H1 (cell line): Measurements from ENCODE around the gene HIVEP2. TPM values are rescaled to one million over a fixed set of nuclear protein-coding genes. Genes with fewer than 3 reads are reported as not detected.

Experiments
- CTCF ChIA-PET: fragments of 300-600 bp; sonication (Branson Sonifier 250); formaldehyde crosslinking; loops from one replicate; lab custom pipeline; 2021; ENCODE audit not compliant: partially characterized antibody; lab: Charles Lee
- POLR2A ChIA-PET: fragments of 300-600 bp; sonication (Branson Sonifier 250); formaldehyde crosslinking; loops from one replicate; lab custom pipeline; 2021; ENCODE audit warnings: inconsistent platforms; ENCODE audit not compliant: partially characterized antibody; lab: Charles Lee
- DNase-seq, 2 experiments: peaks; one replicate each; pipeline versions ENCODE4 v3.0.0 to v3.0.0-alpha.2; 2010 to 2022; ENCODE audit warnings: low spot score in 2 of 2, low read depth in 1 of 2, mixed read lengths in 1 of 2
- FAIRE-seq: peaks from 2 replicates; lab custom pipeline; 2011; peaks lifted over from hg19 to GRCh38; lab: Jason Lieb, UNC
- H2AFZ ChIP-seq: 2 replicates; pipeline ENCODE4 v1.8.1; 2012; ENCODE audit warnings: low read length, inconsistent platforms
- H2AK5ac ChIP-seq: 2 replicates; pipeline ENCODE4 v1.6.1; 2013; ENCODE audit warnings: low read depth, low read length
- H2BK120ac ChIP-seq: replicated peaks from 2 replicates; pipeline ENCODE3; 2013; ENCODE audit warnings: low read depth, low read length, inconsistent platforms
- H2BK12ac ChIP-seq: 2 replicates; pipeline ENCODE4 v1.6.1; 2013; ENCODE audit warnings: low read depth, low read length
- H2BK15ac ChIP-seq: 2 replicates; pipeline ENCODE4 v1.6.1; 2013; ENCODE audit warnings: low read length
- H2BK20ac ChIP-seq: 2 replicates; pipeline ENCODE4 v1.6.1; 2013; ENCODE audit warnings: low read length
- H2BK5ac ChIP-seq: 2 replicates; pipeline ENCODE4 v1.6.1; 2013; ENCODE audit warnings: low read depth, low read length
- H3K14ac ChIP-seq: 2 replicates; pipeline ENCODE4 v1.6.1; 2013; ENCODE audit warnings: inconsistent platforms; ENCODE audit not compliant: insufficient read length
- H3K18ac ChIP-seq: 2 replicates; pipeline ENCODE4 v1.6.1; 2013; ENCODE audit warnings: low read length; ENCODE audit errors: extremely low read depth
- H3K23ac ChIP-seq: 2 replicates; pipeline ENCODE4 v1.6.1; 2013; ENCODE audit warnings: inconsistent platforms; ENCODE audit not compliant: insufficient read length
- H3K23me2 ChIP-seq: 2 replicates; pipeline ENCODE4 v1.6.1; 2013; ENCODE audit warnings: low read depth, low read length
- H3K27ac ChIP-seq: 2 replicates; pipeline ENCODE4 v1.6.1; 2011; ENCODE audit warnings: low read depth, low read length, inconsistent platforms
- H3K27me3 ChIP-seq, 4 experiments: replicated peaks in 1 of 4; 1 replicate in 1 of 4; 2 replicates in 3 of 4; pipeline versions ENCODE4 v1.6.1 to v1.8.1; 2011 to 2013; ENCODE audit warnings: low read length in 3 of 4, mild to moderate bottlenecking in 3 of 4, inconsistent platforms in 2 of 4, mixed read lengths in 2 of 4, moderate library complexity in 1 of 4; ENCODE audit not compliant: control insufficient read depth in 3 of 4, insufficient read depth in 3 of 4; ENCODE audit errors: extremely low read depth in 1 of 4
- H3K36me3 ChIP-seq, 4 experiments: 2 replicates each; pipeline versions ENCODE4 v1.6.1 to v1.8.1; 2011 to 2013; ENCODE audit warnings: mild to moderate bottlenecking in 4 of 4, low read length in 3 of 4, moderate library complexity in 2 of 4, control low read depth in 1 of 4, inconsistent platforms in 1 of 4; ENCODE audit not compliant: insufficient read depth in 4 of 4, control insufficient read depth in 2 of 4
- H3K4ac ChIP-seq: replicated peaks from 2 replicates; pipeline ENCODE3; 2013; ENCODE audit warnings: low read length, low read depth, mixed read lengths, inconsistent platforms; ENCODE audit not compliant: insufficient read length
- H3K4me1 ChIP-seq, 4 experiments: replicated peaks in 1 of 4; 1 replicate in 1 of 4; 2 replicates in 3 of 4; pipeline versions ENCODE4 v1.6.1 to v1.8.1; 2011 to 2013; ENCODE audit warnings: low read length in 3 of 4, inconsistent platforms in 2 of 4, mixed read lengths in 1 of 4; ENCODE audit not compliant: insufficient read depth in 4 of 4, control insufficient read depth in 3 of 4
- H3K4me2 ChIP-seq, 2 experiments: 2 replicates each; pipeline versions ENCODE4 v1.6.1 to v1.8.1; 2011 to 2013; ENCODE audit warnings: low read depth in 2 of 2, low read length in 2 of 2, control low read depth in 1 of 2, inconsistent platforms in 1 of 2, mild to moderate bottlenecking in 1 of 2; ENCODE audit not compliant: insufficient read depth in 1 of 2
- H3K4me3 ChIP-seq, 4 experiments: fragments of 200-600, 300-600 bp in 1 of 4; sonication (generic), shearing (Covaris generic), sonication (Bioruptor Twin) in 1 of 4; 2 replicates each; pipeline versions ENCODE4 v1.5.1 to v1.8.1; 2011 to 2016; ENCODE audit warnings: low read length in 4 of 4, low read depth in 3 of 4, control low read depth in 2 of 4, inconsistent platforms in 2 of 4, mild to moderate bottlenecking in 2 of 4, mixed read lengths in 1 of 4, moderate library complexity in 1 of 4; ENCODE audit not compliant: insufficient read depth in 2 of 4; ENCODE audit errors: extremely low read depth in 1 of 4
- H3K56ac ChIP-seq: replicated peaks from 2 replicates; pipeline ENCODE3; 2013; ENCODE audit warnings: low read depth, mild to moderate bottlenecking, mixed read lengths, low read length, inconsistent platforms; ENCODE audit not compliant: insufficient read length
- H3K79me1 ChIP-seq: 2 replicates; pipeline ENCODE4 v1.6.1; 2013; ENCODE audit warnings: low read depth, low read length, control low read depth
- H3K79me2 ChIP-seq, 2 experiments: 2 replicates each; pipeline versions ENCODE4 v1.6.1 to v1.8.1; 2012 to 2013; ENCODE audit warnings: low read length in 2 of 2, mild to moderate bottlenecking in 2 of 2, inconsistent platforms in 1 of 2; ENCODE audit not compliant: insufficient read depth in 2 of 2, control insufficient read depth in 1 of 2
- H3K9ac ChIP-seq, 4 experiments: replicated peaks in 1 of 4; 1 replicate in 1 of 4; 2 replicates in 3 of 4; pipeline versions ENCODE4 v1.6.1 to v1.8.1; 2011 to 2013; ENCODE audit warnings: low read depth in 3 of 4, low read length in 3 of 4, control low read depth in 2 of 4, mild to moderate bottlenecking in 2 of 4, moderate library complexity in 2 of 4, inconsistent platforms in 1 of 4; ENCODE audit errors: extremely low read depth in 1 of 4
- H3K9me3 ChIP-seq, 2 experiments: 2 replicates each; pipeline versions ENCODE4 v1.6.1 to v1.8.1; 2012 to 2013; ENCODE audit warnings: mild to moderate bottlenecking in 2 of 2, moderate library complexity in 2 of 2, control low read depth in 1 of 2, inconsistent platforms in 1 of 2, low read depth in 1 of 2, low read length in 1 of 2, mixed read lengths in 1 of 2; ENCODE audit not compliant: insufficient read depth in 2 of 2
- H4K20me1 ChIP-seq, 2 experiments: replicated peaks in 1 of 2; 2 replicates each; pipeline versions ENCODE3 to v1.8.1; 2011 to 2013; ENCODE audit warnings: inconsistent platforms in 2 of 2, low read length in 2 of 2, mild to moderate bottlenecking in 1 of 2; ENCODE audit not compliant: insufficient read depth in 2 of 2, control insufficient read depth in 1 of 2
- H4K5ac ChIP-seq: 2 replicates; pipeline ENCODE4 v1.6.1; 2013; ENCODE audit warnings: low read length, low read depth, mixed read lengths, inconsistent platforms; ENCODE audit not compliant: insufficient read length
- H4K8ac ChIP-seq: 2 replicates; pipeline ENCODE4 v1.8.0; 2013; ENCODE audit warnings: mild to moderate bottlenecking, moderate library complexity, low read length, inconsistent platforms; ENCODE audit not compliant: insufficient read depth; ENCODE audit errors: extremely low read depth
- H4K91ac ChIP-seq: replicated peaks from 2 replicates; pipeline ENCODE3; 2013; ENCODE audit warnings: low read length, mixed read lengths, inconsistent platforms; ENCODE audit not compliant: insufficient read length
- ATF2 ChIP-seq: IDR thresholded peaks from 2 replicates; pipeline ENCODE4 v1.6.1; 2012; ENCODE audit warnings: low read length, inconsistent platforms
- FOSL1 ChIP-seq: IDR thresholded peaks from 2 replicates; pipeline ENCODE4 v1.6.1; 2011; ENCODE audit warnings: mild to moderate bottlenecking, low read depth, low read length, moderate library complexity; ENCODE audit not compliant: insufficient read depth
- JUN ChIP-seq: IDR thresholded peaks from 2 replicates; pipeline ENCODE4 v1.6.1; 2011; ENCODE audit warnings: low read depth, mild to moderate bottlenecking, improper control_type of control experiment, low read length
- JUND ChIP-seq: IDR thresholded peaks from 2 replicates; pipeline ENCODE4 v1.6.1; 2011; ENCODE audit warnings: mild to moderate bottlenecking, improper control_type of control experiment, low read length
- RNF2 ChIP-seq: fragments of 200-900, 300-1000 bp; sonication (generic); IDR thresholded peaks from 2 replicates; pipeline ENCODE4 v1.7.1; 2016; ENCODE audit warnings: borderline replicate concordance, low read depth, mild to moderate bottlenecking, antibody characterized with exemption, low read length; ENCODE audit not compliant: poor library complexity, severe bottlenecking; ENCODE audit errors: missing control alignments
- SIX5 ChIP-seq: IDR thresholded peaks from 2 replicates; pipeline ENCODE4 v1.6.1; 2011; ENCODE audit warnings: mild to moderate bottlenecking, low read depth, low read length
- TBP ChIP-seq: IDR thresholded peaks from 2 replicates; pipeline ENCODE4 v1.6.1; 2011; ENCODE audit warnings: low read depth, low read length, improper control_type of control experiment
- ZNF274 ChIP-seq: IDR thresholded peaks from 2 replicates; pipeline ENCODE4 v1.7.0; 2012; ENCODE audit warnings: low read length, borderline replicate concordance; ENCODE audit errors: extremely low read depth
- WGBS, 2 experiments: shearing (Covaris generic) in 1 of 2; methylation state at CpG; one replicate each; pipeline versions ENCODE4 v1.1.6 to v1.1.7; 2013 to 2015; ENCODE audit warnings: low lambda C conversion rate in 2 of 2, mixed read lengths in 2 of 2, inconsistent platforms in 1 of 2, low coverage in 1 of 2, missing lambda C conversion rate in 1 of 2; ENCODE audit not compliant: insufficient replicate concordance in 2 of 2, insufficient coverage in 1 of 2, insufficient read length in 1 of 2; ENCODE audit errors: extremely low coverage in 1 of 2, missing lambda C conversion rate in 1 of 2; 5-methylcytosine and 5-hydroxymethylcytosine counted together
- polyA plus RNA-seq, 7 experiments: library from polyadenylated mRNA; depleted of rRNA in 3 of 7; stranded (reverse) in 5 of 7; unstranded in 2 of 7; fragments of >200 nt in 5 of 7; fragments of 200-250 nt in 2 of 7; gene quantifications; 1 replicate in 5 of 7; 2 replicates in 1 of 7; 4 replicates in 1 of 7; pipeline versions ENCODE4 v1.2.1 to v1.2.3, GENCODE V29; 2011 to 2013; ENCODE audit warnings: missing spikeins in 2 of 7, mixed read lengths in 2 of 7
- total RNA-seq: library from RNA; stranded (reverse); fragmentation: NEBNext Ultra II Directional; extraction: Animal tissue kit (Norgen Biotek cat#: 25700); gene quantifications from 2 replicates; pipeline ENCODE4 v1.2.1, GENCODE V29; 2021

Gene HIVEP2
- total and polyA plus RNA-seq, 2 of the 8 experiments (the other 6 are each of a cell fraction or from before 2014, with no cell fraction given) = 2.2 to 6.1 TPM

GRCh38 chr6:142935553-142936517 is 9.1 kb downstream of the HIVEP2 start:
- CTCF ChIA-PET = interaction anchor here (0.7 to 1.2 kb wide), 4 partner anchors 113 to 470 kb away, joined by 3 read pairs; no protein-coding TSS in a partner anchor

More at GRCh38 chr6:142935553-142936517, 9.1 kb downstream of the HIVEP2 start:
- H3K23ac ChIP-seq = no peak overlapping the region
- H3K23me2 ChIP-seq = no peaks in the 10 kb centered on the region
- no peak overlapping the region for H3K4ac ChIP-seq
- H3K4me3 ChIP-seq = no peak overlapping the region
- H3K9ac ChIP-seq = no peak overlapping the region
- no peak overlapping the region for H2BK15ac ChIP-seq
- no peaks in the 10 kb centered on the region for H3K27me3 ChIP-seq
- TF ChIP-seq JUND (no peak), TBP (no peak), ZNF274 (no peak), RNF2 (no peak), JUN (no peak), SIX5 (no peak), ATF2 (no peak), FOSL1 (no peak)
- no peak overlapping the region for H2BK12ac ChIP-seq
- no peaks in the 10 kb centered on the region for H3K36me3 ChIP-seq
- WGBS, 2 experiments = 94% methylated on average over 21 of the region's 21 CpGs; no CpG with 5 or more reads in 1 of the 2 experiments
- H3K56ac ChIP-seq = no peak overlapping the region
- H2AK5ac ChIP-seq = no peak overlapping the region
- peaks cover 0 to 62% of the 10 kb centered on the region in 2 experiments; a peak in 3 of 4 replicates for H3K79me2 ChIP-seq
- DNase-seq (no peak), FAIRE-seq (no peak)
- no peak overlapping the region for H2AFZ ChIP-seq
- H3K79me1 ChIP-seq = peaks cover 2% of the 10 kb centered on the region; the same call in 1 of the 2 replicates
- H3K4me1 ChIP-seq = peaks cover 0 to 3% (median 0%) of the 10 kb centered on the region in 4 experiments; a peak in 1 of 7 replicates
- no peak overlapping the region for H4K91ac ChIP-seq
- no peak overlapping the region for H3K18ac ChIP-seq
- H3K4me2 ChIP-seq = no peak overlapping the region
- H2BK5ac ChIP-seq = no peak overlapping the region
- no peak overlapping the region for H2BK20ac ChIP-seq
- POLR2A ChIA-PET = interaction anchor here (1.6 kb wide), 1 partner anchor 9 kb away, joined by 4 read pairs; no protein-coding TSS in a partner anchor
- H4K8ac ChIP-seq = no peak overlapping the region
- H2BK120ac ChIP-seq = no peak overlapping the region
- no peak overlapping the region for H3K27ac ChIP-seq
- H3K9me3 ChIP-seq = no peaks in the 10 kb centered on the region
- peaks cover 0 to 3% of the 10 kb centered on the region in 2 experiments for H4K20me1 ChIP-seq
- no peak overlapping the region for H3K14ac ChIP-seq
- no peak overlapping the region for H4K5ac ChIP-seq
